ENCODE measurements around the gene EHD4. TPM values are rescaled to one million over a fixed set of nuclear protein-coding genes. Genes with fewer than 3 reads are reported as not detected.

Gene EHD4
- polyA plus RNA-seq, 2 of the 4 experiments (the other 2 are of a cell fraction), result 8.2 to 9.0 TPM

DNA sequence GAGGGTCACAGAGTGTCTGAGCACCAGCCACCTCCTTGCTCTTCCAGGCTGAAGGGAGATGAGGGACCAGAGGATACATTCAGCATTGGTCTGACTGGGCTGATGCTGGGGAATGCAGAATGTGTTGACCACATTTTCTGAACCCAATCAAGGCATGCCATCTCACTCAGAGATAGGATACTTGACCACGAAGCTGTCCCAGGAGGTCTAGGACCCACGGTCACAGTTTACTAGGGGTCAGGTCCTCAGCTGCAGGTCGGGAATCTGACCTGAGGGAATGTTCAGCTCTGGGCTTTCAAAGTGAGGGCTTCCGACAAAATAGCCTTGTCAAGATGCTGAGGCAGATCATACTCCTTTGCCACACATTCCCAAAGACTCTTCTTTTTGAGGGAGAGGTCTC lies 28.9 kb upstream of the EHD4 start:
- H3K4me2 ChIP-seq, result no peak overlapping the region
- TF ChIP-seq USF2 (IDR thresholded peaks at IDR 0.05), result no peak
- TF ChIP-seq JUNB (IDR thresholded peaks at IDR 0.05), result no peak
- TF ChIP-seq HDAC2 (IDR thresholded peaks at IDR 0.05), result no peak
- no peak for TF ChIP-seq JUN (IDR thresholded peaks at IDR 0.05)
- 21% methylated on average over 4 of the region's 4 CpGs for WGBS (ENCODE audit: missing lambda C conversion rate)
- FAIRE-seq (no peak), DNase-seq (ENCODE audit: low read depth in 1 of 2, low spot score in 1 of 2) (no peak), ATAC-seq (no peak; a peak in 1 of 6 replicates)
- H3K4me3 ChIP-seq, result no peak overlapping the region
- no peak overlapping the region for H3K27ac ChIP-seq
- H3K4me1 ChIP-seq, result no peaks in the 10 kb centered on the region
- ChIA-PET CTCF (interaction anchor here (1.1 to 6.3 kb wide), 3 partner anchors 12 to 96 kb away, joined by 3 to 43 read pairs (median 15); no protein-coding TSS in a partner anchor), POLR2A (no interaction called here)
- H3K9me3 ChIP-seq, result no peaks in the 10 kb centered on the region

DNA sequence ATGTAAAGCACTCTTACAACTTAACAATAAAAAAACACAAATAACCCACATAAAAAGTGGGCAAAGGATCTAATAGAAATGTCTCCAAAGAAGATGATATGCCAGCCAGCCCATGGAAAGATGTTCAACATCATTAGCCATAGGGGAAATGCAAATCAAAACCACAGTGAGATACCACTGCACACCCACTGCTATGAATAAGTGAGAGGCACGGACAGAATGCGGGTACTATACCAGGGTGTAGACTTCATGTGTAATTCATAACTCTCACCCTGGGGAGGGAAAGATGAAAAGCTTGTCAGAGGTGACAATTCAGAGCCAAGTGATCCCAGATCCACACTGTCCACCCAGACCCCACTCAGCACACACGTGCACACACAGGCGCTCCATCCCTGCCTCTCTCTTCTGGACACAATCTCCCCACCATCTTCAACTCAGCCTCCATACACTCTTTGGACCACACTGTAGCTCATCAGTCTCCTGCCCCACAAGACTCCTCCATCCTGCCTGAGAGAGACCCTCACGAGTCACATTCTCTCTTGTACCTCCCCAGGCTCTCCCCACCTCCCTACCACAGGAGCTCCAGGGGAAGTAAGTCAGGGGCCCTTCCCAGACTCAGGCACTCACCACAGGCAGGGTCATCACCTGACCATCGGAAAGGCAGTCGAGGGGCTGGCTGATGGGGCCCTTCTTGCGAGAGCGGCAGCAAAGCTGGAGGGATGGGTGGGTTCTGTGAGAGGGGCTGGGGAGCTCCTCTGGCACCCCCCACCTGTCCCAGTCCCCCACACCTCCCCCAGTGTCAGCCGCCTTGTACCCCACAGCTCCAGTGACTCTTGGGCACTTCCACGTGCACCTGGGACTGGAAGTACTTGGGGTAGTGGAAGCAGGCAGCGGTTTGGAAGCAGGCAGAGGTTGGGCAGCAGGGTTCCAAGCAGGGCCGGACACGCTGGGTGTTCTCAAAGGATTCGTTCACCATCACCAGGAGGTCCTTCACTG lies 27.2 kb upstream of the EHD4 start:
- Histone ChIP-seq H3K4me2 (no peak overlapping the region), H3K27ac (no peak overlapping the region), H3K4me3 (no peak overlapping the region), H3K9me3 (no peaks in the 10 kb centered on the region), H3K4me1 (no peaks in the 10 kb centered on the region)
- POLR2A ChIA-PET, result no interaction called here
- 55% methylated on average over 11 of the region's 15 CpGs for WGBS (ENCODE audit: missing lambda C conversion rate)
- DNase-seq (ENCODE audit: low read depth in 1 of 2, low spot score in 1 of 2), result no peak
- no peak for ATAC-seq
- CTCF ChIA-PET, result interaction anchor here (6.3 kb wide), 1 partner anchor 10 kb away, joined by 43 read pairs; no protein-coding TSS in a partner anchor
- no peak for FAIRE-seq
- TF ChIP-seq E2F6 (IDR thresholded peaks at IDR 0.05; ENCODE audit: borderline replicate concordance, low read depth), result no peak
- TF ChIP-seq HOXA7 (CRISPR knock-in tag; IDR thresholded peaks at IDR 0.05), result no peak
- TF ChIP-seq ZC3H11A (IDR thresholded peaks at IDR 0.05), result no peak
- TF ChIP-seq ESRRA (IDR thresholded peaks at IDR 0.05; ENCODE audit: borderline replicate concordance, low read length), result no peak

GRCh38 chr15:41997845-41998244 lies 25.5 kb upstream of the EHD4 start:
- CTCF ChIA-PET, result interaction anchor here (1.6 to 6.3 kb wide), 4 partner anchors 9 to 136 kb away, joined by 4 to 43 read pairs (median 6); no protein-coding TSS in a partner anchor
- Histone ChIP-seq H3K4me1 (no peaks in the 10 kb centered on the region), H3K9me3 (no peaks in the 10 kb centered on the region), H3K4me2 (no peak overlapping the region), H3K27ac (no peak overlapping the region), H3K4me3 (no peak overlapping the region)
- 36% methylated on average over 3 of the region's 3 CpGs for WGBS (ENCODE audit: missing lambda C conversion rate)
- TF ChIP-seq HDAC2 (IDR thresholded peaks at IDR 0.05) (no peak), USF2 (IDR thresholded peaks at IDR 0.05) (no peak), NPAS2 (CRISPR knock-in tag; IDR thresholded peaks at IDR 0.05; ENCODE audit: borderline replicate concordance) (no peak), PHF8 (IDR thresholded peaks at IDR 0.05; ENCODE audit: borderline replicate concordance, low read depth) (no peak), FOSB (CRISPR knock-in tag; IDR thresholded peaks at IDR 0.05) (no peak), ZFP36 (IDR thresholded peaks at IDR 0.05; ENCODE audit: borderline replicate concordance, partially characterized antibody) (no peak), HMGXB4 (CRISPR knock-in tag; IDR thresholded peaks at IDR 0.05; ENCODE audit: borderline replicate concordance) (no peak)
- TF ChIP-seq, protein P1, sequence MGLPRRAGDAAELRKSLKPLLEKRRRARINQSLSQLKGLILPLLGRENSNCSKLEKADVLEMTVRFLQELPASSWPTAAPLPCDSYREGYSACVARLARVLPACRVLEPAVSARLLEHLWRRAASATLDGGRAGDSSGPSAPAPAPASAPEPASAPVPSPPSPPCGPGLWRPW (IDR thresholded peaks at IDR 0.05), result no peak
- POLR2A ChIA-PET, result no interaction called here
- no peak for DNase-seq (ENCODE audit: low read depth in 1 of 2, low spot score in 1 of 2)
- ATAC-seq, result no peak
- no peak for FAIRE-seq

All from A549 (cell line).